Measurements from ENCODE around the gene TUB.

Gene TUB

DNA sequence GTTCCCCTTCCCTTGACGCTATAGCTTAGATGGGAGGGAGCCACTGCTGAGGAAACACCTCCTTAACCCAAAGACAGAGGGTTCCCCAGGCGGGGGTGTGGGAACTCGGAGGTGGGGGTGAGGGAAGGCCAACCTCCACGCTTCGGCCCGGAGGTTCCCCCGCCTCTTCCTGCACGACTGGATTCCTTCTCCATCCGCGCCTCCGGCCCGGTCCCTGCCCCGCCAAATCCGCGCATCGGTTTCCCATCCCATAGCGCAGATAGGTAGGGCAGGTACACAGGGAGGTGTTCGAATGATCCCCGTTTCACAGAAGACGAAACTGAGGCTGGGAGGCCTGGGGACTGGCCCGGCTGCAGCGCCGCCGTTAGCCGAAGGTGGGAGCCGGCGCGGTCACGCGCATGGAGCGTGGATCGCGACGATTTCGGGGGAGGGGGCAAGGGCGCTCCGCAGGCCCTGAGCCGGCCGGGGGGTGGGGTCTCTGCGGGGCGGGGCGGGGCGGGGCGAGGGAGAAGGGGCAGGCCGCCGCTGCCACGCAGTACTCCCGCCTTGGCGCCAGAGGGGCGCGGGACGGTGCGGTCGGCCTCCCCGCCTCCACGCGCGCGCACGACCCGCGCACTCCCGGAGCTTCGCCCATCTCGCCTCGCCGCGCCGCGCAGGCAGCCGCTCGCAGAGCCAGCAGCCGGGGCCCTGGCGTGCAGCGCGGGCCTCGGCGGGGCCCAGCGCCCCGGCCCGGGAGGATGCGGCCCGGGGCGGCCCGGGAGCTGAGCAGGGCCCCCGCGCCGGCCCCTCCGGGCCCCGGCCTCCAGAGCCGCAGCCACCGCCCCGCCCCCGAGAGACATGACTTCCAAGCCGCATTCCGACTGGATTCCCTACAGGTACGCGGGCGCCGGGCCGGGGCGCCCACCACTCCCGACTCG lies at the start of gene TUB:
TUB (plus strand) TSS at position 538 of the 917 bp plus-strand sequence; CDS start at position 838, 300 bp downstream.
- no peak for DNase-seq (ENCODE audit: low read depth)

- no peak for DNase-seq (ENCODE audit: low read depth)
Observed at GRCh38 chr11:8031248-8032115, 49.5 kb upstream of the TUB start.

DNA sequence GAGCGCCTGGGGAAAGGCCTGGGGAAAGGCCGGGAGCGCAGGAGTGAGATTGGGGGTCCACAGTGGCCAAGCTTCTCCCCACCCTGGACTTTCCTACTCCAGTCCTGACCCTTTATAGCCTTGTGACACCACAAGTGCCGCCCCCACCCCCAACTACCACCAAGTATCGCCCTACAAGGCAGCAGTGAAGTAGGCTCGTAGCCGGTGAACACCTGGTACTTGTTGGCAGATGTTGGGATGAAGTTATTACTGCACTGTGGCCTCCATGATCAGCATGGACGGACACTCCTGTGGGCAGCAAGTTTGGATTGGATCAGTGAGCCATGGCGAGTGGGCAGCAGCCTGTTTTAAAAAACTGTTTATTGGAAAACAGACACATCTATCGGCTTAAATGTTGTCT lies 48.9 kb upstream of the TUB start:
- DNase-seq (ENCODE audit: low read depth): no peak

- DNase-seq (ENCODE audit: low read depth): no peak
Observed at GRCh38 chr11:8032576-8033304, 48.3 kb upstream of the TUB start.

DNA sequence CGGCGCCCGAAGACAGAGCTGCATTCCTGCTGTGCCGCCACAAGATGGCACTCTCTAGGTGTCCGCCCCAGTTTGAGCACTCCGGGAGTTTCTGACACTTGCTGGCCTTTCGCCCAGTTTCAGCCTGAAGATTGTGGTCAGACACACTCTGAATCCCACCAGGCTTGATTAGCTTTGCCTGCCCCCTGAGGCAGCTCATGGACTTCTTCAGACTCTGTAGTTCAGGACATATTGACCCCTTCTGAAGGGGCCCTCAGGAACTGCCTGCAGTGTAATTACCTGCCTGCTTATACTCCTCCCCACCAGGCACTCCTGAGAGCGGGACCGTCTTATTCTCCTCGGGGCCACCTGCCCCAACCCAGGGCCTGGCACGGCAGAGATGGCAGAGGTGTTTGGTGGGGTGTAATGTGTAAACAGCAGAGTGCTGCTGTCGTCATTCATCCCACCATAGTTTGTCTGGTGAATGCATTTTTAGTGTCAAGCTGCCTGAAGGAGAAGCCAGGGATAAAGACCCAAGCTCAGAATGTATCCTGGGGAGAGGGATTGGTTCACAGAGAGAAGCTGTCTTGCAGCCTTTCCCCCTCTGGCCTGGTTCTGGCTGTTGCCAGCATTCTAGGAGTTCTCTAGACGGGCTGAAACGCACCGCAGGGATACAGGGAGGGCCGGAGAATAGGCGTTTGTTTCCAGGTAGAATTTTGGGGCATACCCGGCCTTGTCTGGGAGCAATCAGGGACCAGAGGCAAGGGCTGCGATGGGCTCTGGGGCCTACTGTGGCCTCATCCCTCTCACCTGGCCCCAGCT lies 47.5 kb upstream of the TUB start:
- DNase-seq (ENCODE audit: low read depth): peak; percentile 30

- no peak for DNase-seq (ENCODE audit: low read depth)
Observed at GRCh38 chr11:8034106-8034585, 46.9 kb upstream of the TUB start.

- DNase-seq (ENCODE audit: low read depth): no peak
Observed at GRCh38 chr11:8034604-8035190, 46.3 kb upstream of the TUB start.

GRCh38 chr11:8035200-8035855 lies 45.7 kb upstream of the TUB start:
- DNase-seq (ENCODE audit: low read depth): no peak

- DNase-seq (ENCODE audit: low read depth): no peak
Observed at GRCh38 chr11:8036002-8036802, 44.8 kb upstream of the TUB start.

GRCh38 chr11:8036986-8037385 lies 44.0 kb upstream of the TUB start:
- DNase-seq (ENCODE audit: low read depth): no peak

DNA sequence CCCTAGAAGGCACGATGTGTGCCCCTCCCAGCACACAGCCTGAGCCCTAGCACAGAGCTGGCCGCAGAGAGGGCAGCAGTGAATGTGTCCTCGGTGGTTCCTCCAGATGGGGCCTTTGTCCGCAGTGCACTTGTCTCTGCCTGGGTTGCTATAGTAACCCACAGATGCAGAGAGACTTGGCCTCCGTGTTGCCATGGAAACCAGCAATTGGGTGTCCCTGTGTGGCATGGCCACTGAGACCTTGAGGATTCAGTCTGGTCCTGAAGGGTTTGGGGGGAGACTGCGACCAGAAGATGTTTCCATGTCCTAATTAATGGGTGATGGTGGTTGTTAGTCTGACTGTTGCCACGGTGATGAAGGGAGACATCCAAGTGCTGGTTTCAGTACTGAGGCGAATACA lies 42.6 kb upstream of the TUB start:
- no peak for DNase-seq (ENCODE audit: low read depth)

GRCh38 chr11:8038811-8039529 lies 42.0 kb upstream of the TUB start:
- no peak for DNase-seq (ENCODE audit: low read depth)

- DNase-seq (ENCODE audit: low read depth): no peak
Observed at GRCh38 chr11:8039530-8040260, 41.3 kb upstream of the TUB start.

DNA sequence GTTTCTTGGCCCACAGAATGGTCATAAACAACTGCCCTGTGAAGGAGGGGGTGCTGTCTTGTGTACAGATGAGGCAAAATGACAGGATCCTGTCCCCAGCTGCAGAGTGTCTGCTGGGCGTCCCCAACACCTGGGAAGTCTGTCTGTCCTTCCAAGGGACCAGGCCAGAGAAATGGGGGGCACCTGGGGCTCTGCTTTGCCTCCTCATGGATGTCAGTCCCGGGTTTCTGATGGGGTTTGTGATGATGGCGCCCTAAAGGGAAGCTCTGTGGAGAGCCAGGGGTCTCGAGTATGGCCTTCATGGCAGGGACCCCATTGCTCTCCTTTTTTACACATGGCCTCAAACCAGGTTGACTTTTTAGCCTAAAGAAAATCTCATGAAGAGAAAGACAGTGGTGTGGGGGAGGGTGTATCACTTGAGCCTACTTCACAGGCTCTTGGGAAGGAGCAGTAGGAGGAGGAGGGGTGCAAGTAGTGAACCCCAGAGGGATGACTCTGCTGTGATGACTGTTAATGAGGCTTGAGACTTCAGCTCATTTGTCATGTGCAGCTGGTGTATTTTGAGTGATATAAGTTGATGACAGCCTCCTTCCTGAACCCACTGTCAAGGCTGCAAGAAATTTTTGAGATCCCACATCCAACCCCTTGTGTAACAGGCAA lies 40.6 kb upstream of the TUB start:
- DNase-seq (ENCODE audit: low read depth): no peak

DNA sequence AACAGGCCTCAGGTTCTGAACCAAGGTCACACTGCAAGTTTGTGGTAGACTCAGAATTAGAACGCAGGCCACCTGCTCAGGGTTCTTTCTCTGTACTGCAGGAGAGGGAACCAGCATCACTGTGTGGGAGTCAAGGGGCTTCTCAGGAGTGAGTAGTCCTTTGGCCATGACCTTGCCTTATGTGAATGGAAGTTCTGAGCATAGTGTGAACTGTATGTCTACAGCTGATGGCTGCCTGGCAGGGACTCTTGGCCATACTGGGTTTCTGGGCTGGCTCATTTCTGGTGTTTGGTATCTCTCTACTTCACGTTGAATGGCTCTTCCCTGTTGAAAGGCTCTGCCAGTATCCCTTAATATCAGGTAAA lies 40.1 kb upstream of the TUB start:
- no peak for DNase-seq (ENCODE audit: low read depth)

DNA sequence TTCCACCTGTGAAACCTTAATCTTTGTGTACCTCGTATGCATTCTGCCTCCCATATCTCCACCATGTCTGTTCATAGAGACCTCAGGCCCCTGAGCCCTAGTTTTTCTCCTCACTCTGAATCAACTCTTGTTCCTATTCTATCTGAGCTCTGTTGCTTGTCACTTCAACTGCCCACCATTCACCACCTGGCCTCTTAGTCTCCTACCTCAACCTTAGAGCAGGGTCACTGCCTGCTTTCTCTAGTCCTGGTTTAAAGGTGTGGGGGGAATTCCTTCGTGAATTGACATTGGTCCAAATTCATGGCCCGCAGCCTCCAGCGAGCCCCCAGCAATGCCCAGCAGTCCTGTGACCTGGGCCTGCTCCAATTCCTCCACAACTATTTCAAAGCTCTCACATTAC lies 39.4 kb upstream of the TUB start:
- DNase-seq (ENCODE audit: low read depth): no peak

- no peak for DNase-seq (ENCODE audit: low read depth)
Observed at GRCh38 chr11:8043756-8044155, 37.3 kb upstream of the TUB start.

DNA sequence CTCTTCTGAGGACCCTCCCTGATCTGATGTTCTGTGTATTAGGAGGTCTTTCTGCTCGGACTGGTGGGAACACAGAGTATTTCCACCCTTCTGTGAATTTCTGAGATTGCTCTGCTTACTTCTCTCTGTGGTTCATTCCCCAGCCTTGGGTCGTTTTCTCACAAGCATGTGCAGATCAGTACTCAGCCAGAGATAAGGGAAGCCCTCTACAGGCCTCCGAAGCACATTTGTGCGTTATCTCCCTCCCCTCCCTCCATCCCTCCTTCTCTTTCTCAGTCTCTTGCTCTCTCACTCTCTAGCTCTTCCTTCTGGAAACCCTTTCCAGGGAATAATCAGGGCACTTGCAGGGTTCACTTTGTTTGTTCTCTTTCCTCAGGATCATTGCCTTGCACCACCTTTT lies 35.2 kb upstream of the TUB start:
- no peak for DNase-seq (ENCODE audit: low read depth)

Data from activated T-cell treated with anti-CD3 and anti-CD28 coated beads for 48 hours (primary cell).